Psoas muscle (tissue), 8 donors: ENCODE measurements around the gene ABCA1. TPM values are rescaled to one million over a fixed set of nuclear protein-coding genes. Genes with fewer than 3 reads are reported as not detected.

Experiments used
- ATAC-seq, 4 donors: fragments of 200-7000 bp; cut with Tn5 transposase; one replicate each; pipeline ENCODE4 v1.9.1; 2020; ENCODE audit warnings: moderate library complexity in 3 of 4, mild to moderate bottlenecking in 2 of 4
- DNase-seq, 2 donors: peaks; one replicate each; pipeline ENCODE4 v3.0.0-alpha.2; 2020
- H3K27ac ChIP-seq: fragments of 200-600 bp; one replicate; pipeline ENCODE4 v1.8.0; 2022
- H3K27me3 ChIP-seq, 3 donors: fragments of 200-600 bp in 1 of 3; one replicate each; pipeline versions ENCODE4 v1.6.1 to v1.8.0; 2013 to 2022; ENCODE audit warnings: low read length in 2 of 3, mild to moderate bottlenecking in 2 of 3, moderate library complexity in 1 of 3; ENCODE audit not compliant: insufficient read depth in 3 of 3
- H3K36me3 ChIP-seq, 2 donors: fragments of 200-600 bp in 1 of 2; one replicate each; pipeline versions ENCODE4 v1.6.1 to v1.8.0; 2013 to 2022; ENCODE audit warnings: low read depth in 1 of 2, mild to moderate bottlenecking in 1 of 2, moderate library complexity in 1 of 2; ENCODE audit not compliant: insufficient read depth in 1 of 2
- H3K4me1 ChIP-seq: fragments of 200-600 bp; one replicate; pipeline ENCODE4 v1.8.0; 2022
- H3K4me3 ChIP-seq: fragments of 200-600 bp; one replicate; pipeline ENCODE4 v1.8.0; 2022; ENCODE audit warnings: mild to moderate bottlenecking
- H3K9me3 ChIP-seq: fragments of 200-600 bp; one replicate; pipeline ENCODE4 v1.8.0; 2022
- WGBS, 3 donors: extraction: QIAGEN DNeasy Blood & Tissue Kit; methylation state at CpG; one replicate each; pipeline versions ENCODE4 v1.1.6 to v1.1.7; 2013; 5-methylcytosine and 5-hydroxymethylcytosine counted together
- intact Hi-C, 2 donors: fragments of 100-400 bp; cut with DNase I; formaldehyde crosslinking; loops; one replicate each; pipeline versions ENCODE4 v1.11.0 to v1.14.2; 2022
- polyA plus RNA-seq, 3 donors: library from polyadenylated mRNA; stranded (reverse); fragments of 200-250 nt; gene quantifications; one replicate each; pipeline ENCODE4 v1.2.3, GENCODE V29; 2013
- total RNA-seq, 4 donors: library from RNA; stranded (reverse); fragmentation: NEBNext Ultra II Directional in 2 of 4; extraction: Animal tissue kit (Norgen Biotek cat#: 25700) in 2 of 4; gene quantifications; one replicate each; pipeline versions ENCODE4 v1.2.1 to v1.2.4, GENCODE V29; 2021 to 2023
- TF ChIP-seq, protein P1 (sequence below): fragments of 200-600 bp; IDR thresholded peaks from one replicate; pipeline ENCODE4 v1.8.0; 2022; ENCODE audit warnings: antibody characterized with exemption
- donor health status: healthy with polysubstance abuse.
- donor health status: DM: no; HTN: no; CAD: no; lungs with moderate emphysema.
- donor health status: Bipolar disorder and iron deficiency.
- donor health status: healthy.
- donor health status: DM: yes; HTN: yes; CAD: no.
- donor health status: DM: no; HTN: no; CAD: no.
- donor health status: DM: no; HTN: no; CAD: no.
- donor health status: DM: yes; HTN: yes; CAD: no.

The ABCA1 gene
- total and polyA plus RNA-seq, 7 donors = 1.9 to 26.1 (median 8.2) TPM

DNA sequence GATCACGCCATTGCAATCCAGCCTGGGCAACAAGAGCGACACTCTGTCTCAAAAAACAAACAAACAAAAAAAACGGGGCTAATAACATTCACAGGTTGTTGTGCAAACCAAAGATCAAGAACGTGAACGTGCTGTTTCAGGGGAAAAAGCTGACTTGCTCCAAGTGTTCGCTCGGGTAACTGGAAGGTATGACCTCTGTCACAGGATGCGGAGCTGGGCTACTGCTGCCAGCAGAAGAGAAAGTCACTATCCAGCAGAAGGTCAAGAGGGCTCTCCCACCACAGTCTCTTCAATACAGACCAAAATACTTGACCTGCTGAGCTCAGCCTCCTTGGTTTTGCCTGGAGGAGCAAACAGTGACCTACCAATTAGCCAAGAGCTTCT lies 59.7 kb downstream of the ABCA1 start:
- no peaks in the 10 kb centered on the region for H3K27me3 ChIP-seq
- H3K9me3 ChIP-seq = no peaks in the 10 kb centered on the region
- intact Hi-C loops = loop anchor here (5.0 to 10.0 kb wide), 7 partner anchors 34 to 289 kb away; partner anchors contain the start of gene ABCA1 (in 2 of the 2)
- peaks cover 69% of the 10 kb centered on the region for H3K4me1 ChIP-seq
- TF ChIP-seq, protein P1, sequence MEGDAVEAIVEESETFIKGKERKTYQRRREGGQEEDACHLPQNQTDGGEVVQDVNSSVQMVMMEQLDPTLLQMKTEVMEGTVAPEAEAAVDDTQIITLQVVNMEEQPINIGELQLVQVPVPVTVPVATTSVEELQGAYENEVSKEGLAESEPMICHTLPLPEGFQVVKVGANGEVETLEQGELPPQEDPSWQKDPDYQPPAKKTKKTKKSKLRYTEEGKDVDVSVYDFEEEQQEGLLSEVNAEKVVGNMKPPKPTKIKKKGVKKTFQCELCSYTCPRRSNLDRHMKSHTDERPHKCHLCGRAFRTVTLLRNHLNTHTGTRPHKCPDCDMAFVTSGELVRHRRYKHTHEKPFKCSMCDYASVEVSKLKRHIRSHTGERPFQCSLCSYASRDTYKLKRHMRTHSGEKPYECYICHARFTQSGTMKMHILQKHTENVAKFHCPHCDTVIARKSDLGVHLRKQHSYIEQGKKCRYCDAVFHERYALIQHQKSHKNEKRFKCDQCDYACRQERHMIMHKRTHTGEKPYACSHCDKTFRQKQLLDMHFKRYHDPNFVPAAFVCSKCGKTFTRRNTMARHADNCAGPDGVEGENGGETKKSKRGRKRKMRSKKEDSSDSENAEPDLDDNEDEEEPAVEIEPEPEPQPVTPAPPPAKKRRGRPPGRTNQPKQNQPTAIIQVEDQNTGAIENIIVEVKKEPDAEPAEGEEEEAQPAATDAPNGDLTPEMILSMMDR = no peak
- peaks cover 0 to 27% of the 10 kb centered on the region in 2 donors for H3K36me3 ChIP-seq
- peak in 3 of 4 donors; percentile 41 to 67 (median 47) for ATAC-seq
- WGBS, 3 donors = 20 to 29% (median 25%) methylated on average over 8 of the region's 8 CpGs
- no peak overlapping the region for H3K4me3 ChIP-seq
- peak overlapping the region; percentile 81 for H3K27ac ChIP-seq
- no peak for DNase-seq

DNA sequence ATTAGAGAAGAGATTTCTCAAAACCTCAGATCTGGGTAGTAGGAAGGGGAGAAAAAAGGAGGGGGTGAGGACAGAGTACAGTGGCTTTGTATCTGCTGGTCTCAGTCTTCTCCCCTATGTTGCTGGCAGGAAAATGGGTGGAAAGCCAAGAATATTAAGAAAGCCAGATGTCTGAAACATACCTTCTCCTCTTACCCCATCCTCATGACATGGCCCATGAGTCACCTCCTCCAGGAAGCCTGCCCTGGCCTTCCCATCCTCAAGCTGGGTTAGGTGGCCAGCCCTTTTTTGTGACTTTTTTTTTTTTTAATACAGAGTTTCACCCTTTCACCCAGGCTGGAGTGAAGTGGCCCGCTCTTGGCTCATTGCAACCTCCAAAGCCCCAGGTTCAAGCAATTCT lies 61.8 kb downstream of the ABCA1 start:
- peak in 1 of 4 donors; percentile 29 for ATAC-seq
- no peak overlapping the region for H3K27ac ChIP-seq
- intact Hi-C loops = loop anchor here (5.0 to 10.0 kb wide), 7 partner anchors 36 to 291 kb away; partner anchors contain the start of gene ABCA1 (in 2 of the 2)
- no peaks in the 10 kb centered on the region for H3K9me3 ChIP-seq
- H3K4me1 ChIP-seq = peaks cover 58% of the 10 kb centered on the region
- TF ChIP-seq, protein P1 = no peak
- H3K36me3 ChIP-seq = peaks cover 0 to 36% of the 10 kb centered on the region in 2 donors
- H3K4me3 ChIP-seq = no peak overlapping the region
- no peak for DNase-seq
- WGBS, 3 donors = 95 to 100% (median 100%) methylated on average over 1 of the region's 1 CpG
- H3K27me3 ChIP-seq = no peaks in the 10 kb centered on the region

DNA sequence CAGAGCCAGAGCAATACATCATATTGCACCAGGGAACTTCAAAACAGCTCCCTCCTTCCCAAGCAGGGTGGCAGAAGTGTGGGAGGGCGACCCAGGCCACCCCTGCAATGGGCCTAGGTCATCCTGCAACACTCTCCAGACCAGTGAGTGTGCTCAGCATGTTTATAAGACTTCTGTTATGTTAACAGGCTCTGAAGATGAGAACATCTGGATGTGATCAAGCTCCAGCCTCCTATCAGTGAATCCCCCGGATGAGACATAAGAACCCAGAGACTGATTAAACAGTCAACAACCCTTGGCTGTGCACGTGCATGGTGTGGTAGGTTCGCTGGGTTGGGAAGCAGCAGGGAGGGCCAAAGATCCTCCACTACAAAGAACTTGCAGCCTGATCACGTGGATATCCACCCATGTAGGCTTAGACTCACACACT lies 63.3 kb downstream of the ABCA1 start:
- Histone ChIP-seq H3K27ac (peak overlapping the region; percentile 40), H3K27me3 (no peaks in the 10 kb centered on the region), H3K4me1 (peaks cover 48% of the 10 kb centered on the region), H3K36me3 (peaks cover 2 to 47% of the 10 kb centered on the region in 2 donors), H3K4me3 (no peak overlapping the region), H3K9me3 (no peaks in the 10 kb centered on the region)
- ATAC-seq = no peak
- DNase-seq = no peak
- intact Hi-C loops = loop anchor here (5.0 to 10.0 kb wide), 8 partner anchors 38 to 553 kb away; partner anchors contain the start of gene ABCA1 (in 2 of the 2)
- TF ChIP-seq, protein P1 = no peak
- WGBS, 3 donors = 72 to 77% (median 74%) methylated on average over 5 of the region's 5 CpGs

DNA sequence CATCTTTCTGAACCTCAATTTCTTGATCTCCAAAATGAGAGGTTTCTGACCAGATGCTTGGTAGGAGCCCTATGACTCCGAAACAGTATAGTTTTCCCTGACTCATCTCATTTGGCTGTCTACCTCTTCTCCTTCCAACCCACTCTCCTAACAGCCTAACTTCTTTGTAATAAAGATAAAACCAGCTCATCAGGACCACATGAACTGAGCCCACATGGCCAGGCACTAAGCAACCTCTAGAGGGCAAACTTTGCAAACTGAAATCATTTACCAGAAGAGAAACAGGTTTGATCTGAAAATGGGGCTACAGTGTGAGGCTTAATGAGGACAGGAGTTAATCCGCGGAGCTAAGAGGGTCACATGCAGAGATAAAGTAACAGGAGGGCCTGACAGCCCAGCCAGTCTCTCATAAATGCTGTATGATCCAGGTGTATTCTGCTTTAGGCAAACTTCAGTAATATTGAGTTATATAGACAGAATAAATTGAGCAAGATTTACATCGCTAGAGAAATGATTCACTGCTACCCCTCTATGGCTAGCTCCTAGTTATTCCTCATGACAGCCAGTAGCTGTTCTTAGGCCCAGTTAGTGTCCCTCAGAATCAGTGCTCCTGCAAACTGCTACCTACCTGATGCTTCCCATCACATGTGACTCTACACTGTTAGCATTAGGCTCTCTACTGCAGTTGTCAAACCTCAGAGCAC lies 64.6 kb downstream of the ABCA1 start:
- Histone ChIP-seq H3K4me1 (peaks cover 37% of the 10 kb centered on the region), H3K36me3 (peaks cover 2 to 59% of the 10 kb centered on the region in 2 donors), H3K27ac (peak overlapping the region; percentile 40), H3K27me3 (no peaks in the 10 kb centered on the region), H3K9me3 (no peaks in the 10 kb centered on the region), H3K4me3 (no peak overlapping the region)
- DNase-seq (no peak), ATAC-seq (peak; percentile 45 to 87 (median 75))
- intact Hi-C loops = loop anchor here (2.0 to 10.0 kb wide), 6 partner anchors 61 to 554 kb away; partner anchors contain the start of gene ABCA1 (in 1 of the 2)
- TF ChIP-seq, protein P1 = peak; percentile 79
- 34 to 35% (median 35%) methylated on average over 4 of the region's 4 CpGs for WGBS, 3 donors
